ENCODE data around the gene TUSC2. TPM values are rescaled to one million over a fixed set of nuclear protein-coding genes. Genes with fewer than 3 reads are reported as not detected.

The TUSC2 gene
- total and polyA plus RNA-seq, 9 of the 15 experiments (the other 6 are each of a cell fraction or from before 2014, with no cell fraction given): 2.8 to 67.5 (median 25.8) TPM

GRCh38 chr3:50350527-50351322, 22.7 kb upstream of the TUSC2 start, which contains the start of the genes CYB561D2 and NPRL2 (continued):
- TF ChIP-seq GTF3C2 (IDR thresholded peaks at IDR 0.05; ENCODE audit: borderline replicate concordance, extremely low read depth, insufficient read length) (no peak), ADNP (tag; IDR thresholded peaks at IDR 0.05) (no peak), CC2D1A (IDR thresholded peaks at IDR 0.05) (no peak), MAFK (IDR thresholded peaks at IDR 0.05; ENCODE audit: low read length) (no peak), TEAD4 (IDR thresholded peaks at IDR 0.05; ENCODE audit: low read length) (no peak), TEAD4 (CRISPR knock-in tag; IDR thresholded peaks at IDR 0.05; ENCODE audit: borderline replicate concordance) (no peak), ZNF696 (CRISPR knock-in tag; conservative IDR thresholded peaks at IDR 0.05) (no peak), CGGBP1 (CRISPR knock-in tag; IDR thresholded peaks at IDR 0.05) (no peak), KDM1A (IDR thresholded peaks at IDR 0.05) (no peak), ETV5 (CRISPR knock-in tag; IDR thresholded peaks at IDR 0.05; ENCODE audit: low read depth) (peak; percentile 59; the same call in 1 of the 2 replicates), MYNN (IDR thresholded peaks at IDR 0.05) (peak; percentile 62; the same call in 1 of the 2 replicates), MYNN (CRISPR knock-in tag; IDR thresholded peaks at IDR 0.05) (no peak), TCF7 (IDR thresholded peaks at IDR 0.05; ENCODE audit: borderline replicate concordance) (no peak), GABPB1 (CRISPR knock-in tag; IDR thresholded peaks at IDR 0.05) (peak; percentile 89), GMEB1 (CRISPR knock-in tag; IDR thresholded peaks at IDR 0.05) (peak; percentile 80), CREB1 (IDR thresholded peaks at IDR 0.05) (peak; percentile 83), CREB1 (CRISPR knock-in tag; IDR thresholded peaks at IDR 0.05) (peak; percentile 81), ZNF24 (IDR thresholded peaks at IDR 0.05) (no peak), ZNF282 (CRISPR knock-in tag; IDR thresholded peaks at IDR 0.05) (no peak), NEUROD1 (IDR thresholded peaks at IDR 0.05; ENCODE audit: borderline replicate concordance, low read depth, low read length, partially characterized antibody) (no peak), ZBTB17 (CRISPR knock-in tag; IDR thresholded peaks at IDR 0.05) (peak; percentile 72; the same call in 1 of the 2 replicates), POLR2A (conservative IDR thresholded peaks at IDR 0.05) (peak; percentile 71), MTF1 (CRISPR knock-in tag; IDR thresholded peaks at IDR 0.05; ENCODE audit: borderline replicate concordance) (no peak), NFXL1 (CRISPR knock-in tag; IDR thresholded peaks at IDR 0.05) (no peak), ESRRA (IDR thresholded peaks at IDR 0.05; ENCODE audit: borderline replicate concordance, low read depth) (no peak)
